Right cardiac atrium (tissue), 5 donors: Measurements from ENCODE around the gene IFT43. TPM values are rescaled to one million over a fixed set of nuclear protein-coding genes. Genes with fewer than 3 reads are reported as not detected.

Source experiments
- ATAC-seq, 2 donors: fragments of 200-7000 bp; cut with Tn5 transposase; one replicate each; pipeline versions ENCODE4 v1.8.0 to v1.9.1; 2020; ENCODE audit warnings: moderate library complexity in 2 of 2, mild to moderate bottlenecking in 1 of 2
- DNase-seq, 3 donors: peaks; one replicate each; pipeline ENCODE4 v3.0.0-alpha.2; 2020
- H3K27ac ChIP-seq: one replicate; pipeline ENCODE4 v1.5.1; 2013; ENCODE audit warnings: mild to moderate bottlenecking, low read length, control low read depth, moderate library complexity
- H3K27me3 ChIP-seq: one replicate; pipeline ENCODE4 v1.6.1; 2013; ENCODE audit not compliant: control insufficient read depth, insufficient read depth
- H3K4me1 ChIP-seq: one replicate; pipeline ENCODE4 v1.6.1; 2013; ENCODE audit warnings: low read length; ENCODE audit not compliant: control insufficient read depth, insufficient read depth
- H3K4me3 ChIP-seq: one replicate; pipeline ENCODE4 v1.5.1; 2013; ENCODE audit warnings: low read length, control low read depth
- H3K9me3 ChIP-seq: one replicate; pipeline ENCODE4 v1.6.1; 2013; ENCODE audit warnings: low read length; ENCODE audit not compliant: control insufficient read depth
- WGBS: extraction: QIAGEN DNeasy Blood & Tissue Kit; methylation state at CpG from one replicate; pipeline ENCODE4 v1.1.7; 2013; 5-methylcytosine and 5-hydroxymethylcytosine counted together
- intact Hi-C, 4 donors: fragments of 100-400 bp; cut with DNase I; formaldehyde crosslinking; loops; one replicate each; pipeline versions ENCODE4 v1.11.0 to v1.14.0; 2022 to 2023
- polyA plus RNA-seq: library from polyadenylated mRNA; stranded (reverse); fragments of 200-250 nt; gene quantifications from one replicate; pipeline ENCODE4 v1.2.3, GENCODE V29; 2013
- total RNA-seq, 4 donors: library from RNA; stranded (reverse); fragmentation: NEBNext Ultra II Directional; extraction: Animal tissue kit (Norgen Biotek cat#: 25700); gene quantifications; one replicate each; pipeline ENCODE4 v1.2.1, GENCODE V29; 2021
- donor health status: healthy with polysubstance abuse.
- donor health status: DM: no; HTN: yes; CAD: no.
- donor health status: DM: no; HTN: no; CAD: no.
- donor health status: DM: no; HTN: yes; CAD: no; lungs with severe emphysema.
- donor health status: DM: yes; HTN: yes; CAD: no.

Gene IFT43
- total and polyA plus RNA-seq, 5 donors: 46.1 to 76.2 (median 58.5) TPM

GRCh38 chr14:76050797-76051392 lies 65.3 kb downstream of the IFT43 start:
- no peaks in the 10 kb centered on the region for H3K27me3 ChIP-seq
- WGBS: 42% methylated on average over 3 of the region's 3 CpGs
- no peak overlapping the region for H3K27ac ChIP-seq
- ATAC-seq (peak; percentile 72 to 75), DNase-seq (no peak)
- intact Hi-C loops: loop anchor here (5.0 to 10.0 kb wide), 4 partner anchors 301 to 594 kb away; no protein-coding TSS in a partner anchor
- no peaks in the 10 kb centered on the region for H3K4me1 ChIP-seq
- no peak overlapping the region for H3K4me3 ChIP-seq
- no peaks in the 10 kb centered on the region for H3K9me3 ChIP-seq

GRCh38 chr14:76051717-76052465 lies 66.3 kb downstream of the IFT43 start:
- intact Hi-C loops: loop anchor here (5.0 to 10.0 kb wide), 4 partner anchors 300 to 593 kb away; no protein-coding TSS in a partner anchor
- Histone ChIP-seq H3K4me3 (no peak overlapping the region), H3K9me3 (no peaks in the 10 kb centered on the region), H3K27me3 (no peaks in the 10 kb centered on the region), H3K4me1 (no peaks in the 10 kb centered on the region), H3K27ac (no peak overlapping the region)
- ATAC-seq (no peak), DNase-seq (no peak)
- WGBS: 77% methylated on average over 12 of the region's 12 CpGs

- ATAC-seq: no peak
- intact Hi-C loops: loop anchor here (5.0 to 10.0 kb wide), 4 partner anchors 299 to 591 kb away; no protein-coding TSS in a partner anchor
- no peaks in the 10 kb centered on the region for H3K27me3 ChIP-seq
- H3K4me3 ChIP-seq: no peak overlapping the region
- no peak overlapping the region for H3K27ac ChIP-seq
- H3K4me1 ChIP-seq: no peaks in the 10 kb centered on the region
- DNase-seq: no peak
- no peaks in the 10 kb centered on the region for H3K9me3 ChIP-seq
- WGBS: 87% methylated on average over 15 of the region's 15 CpGs
These were observed 68.2 kb downstream of the IFT43 start for GRCh38 chr14:76053572-76054355.

GRCh38 chr14:76055330-76055729 lies 69.8 kb downstream of the IFT43 start:
- 52% methylated on average over 3 of the region's 3 CpGs for WGBS
- intact Hi-C loops: loop anchor here in 3 of 4 donors (10.0 kb wide), 3 partner anchors 299 to 589 kb away; no protein-coding TSS in a partner anchor

GRCh38 chr14:76056128-76056527 lies 70.6 kb downstream of the IFT43 start:
- DNase-seq: no peak
- Histone ChIP-seq H3K4me3 (no peak overlapping the region), H3K9me3 (no peaks in the 10 kb centered on the region), H3K27me3 (no peaks in the 10 kb centered on the region), H3K4me1 (no peaks in the 10 kb centered on the region), H3K27ac (no peak overlapping the region)
- 90% methylated on average over 8 of the region's 8 CpGs for WGBS
- intact Hi-C loops: loop anchor here in 3 of 4 donors (10.0 kb wide), 3 partner anchors 299 to 589 kb away; no protein-coding TSS in a partner anchor
- ATAC-seq: no peak

More at GRCh38 chr14:76055330-76055729, 69.8 kb downstream of the IFT43 start:
- no peak for ATAC-seq
- Histone ChIP-seq H3K4me3 (no peak overlapping the region), H3K9me3 (no peaks in the 10 kb centered on the region), H3K27me3 (no peaks in the 10 kb centered on the region), H3K4me1 (no peaks in the 10 kb centered on the region), H3K27ac (no peak overlapping the region)
- DNase-seq: no peak

GRCh38 chr14:76057914-76058313 lies 72.4 kb downstream of the IFT43 start:
- Histone ChIP-seq H3K27me3 (no peaks in the 10 kb centered on the region), H3K27ac (no peak overlapping the region), H3K9me3 (no peaks in the 10 kb centered on the region), H3K4me1 (no peaks in the 10 kb centered on the region), H3K4me3 (no peak overlapping the region)
- ATAC-seq (peak; percentile 55 to 61), DNase-seq (no peak)
- intact Hi-C loops: loop anchor here in 3 of 4 donors (10.0 kb wide), 3 partner anchors 297 to 587 kb away; no protein-coding TSS in a partner anchor
- 68% methylated on average over 11 of the region's 11 CpGs for WGBS

GRCh38 chr14:76063327-76063726 lies 77.8 kb downstream of the IFT43 start:
- no peak overlapping the region for H3K4me3 ChIP-seq
- H3K27me3 ChIP-seq: no peaks in the 10 kb centered on the region
- no peak for ATAC-seq
- intact Hi-C loops: no loop called here
- WGBS: 87% methylated on average over 3 of the region's 3 CpGs
- H3K27ac ChIP-seq: no peak overlapping the region
- H3K9me3 ChIP-seq: no peaks in the 10 kb centered on the region
- DNase-seq: no peak
- H3K4me1 ChIP-seq: no peaks in the 10 kb centered on the region

GRCh38 chr14:76065519-76065918 lies 80.0 kb downstream of the IFT43 start:
- ATAC-seq (no peak), DNase-seq (no peak)
- WGBS: 97% methylated on average over 3 of the region's 3 CpGs
- intact Hi-C loops: no loop called here
- no peak overlapping the region for H3K27ac ChIP-seq
- H3K4me1 ChIP-seq: no peaks in the 10 kb centered on the region
- H3K9me3 ChIP-seq: no peaks in the 10 kb centered on the region
- no peak overlapping the region for H3K4me3 ChIP-seq
- no peaks in the 10 kb centered on the region for H3K27me3 ChIP-seq

GRCh38 chr14:76067536-76067935 lies 82.0 kb downstream of the IFT43 start:
- H3K27ac ChIP-seq: no peak overlapping the region
- intact Hi-C loops: no loop called here
- WGBS: 95% methylated on average over 5 of the region's 5 CpGs
- H3K4me1 ChIP-seq: no peaks in the 10 kb centered on the region
- DNase-seq (no peak), ATAC-seq (no peak)
- H3K27me3 ChIP-seq: no peaks in the 10 kb centered on the region
- no peak overlapping the region for H3K4me3 ChIP-seq
- no peaks in the 10 kb centered on the region for H3K9me3 ChIP-seq

- peaks cover 2% of the 10 kb centered on the region for H3K4me1 ChIP-seq
- no peaks in the 10 kb centered on the region for H3K9me3 ChIP-seq
- no peak overlapping the region for H3K27ac ChIP-seq
- DNase-seq (no peak), ATAC-seq (no peak)
- H3K4me3 ChIP-seq: no peak overlapping the region
- WGBS: 64% methylated on average over 12 of the region's 12 CpGs
- no peaks in the 10 kb centered on the region for H3K27me3 ChIP-seq
- intact Hi-C loops: no loop called here
These were observed 88.2 kb downstream of the IFT43 start for GRCh38 chr14:76073717-76074116.

GRCh38 chr14:76077340-76077739 lies 91.8 kb downstream of the IFT43 start:
- Histone ChIP-seq H3K4me1 (peaks cover 2% of the 10 kb centered on the region), H3K4me3 (no peak overlapping the region), H3K27ac (no peak overlapping the region), H3K27me3 (no peaks in the 10 kb centered on the region), H3K9me3 (no peaks in the 10 kb centered on the region)
- DNase-seq (no peak), ATAC-seq (no peak)
- WGBS: 69% methylated on average over 2 of the region's 2 CpGs
- intact Hi-C loops: no loop called here
